Activated CD8-positive, alpha-beta memory T cell treated with anti-CD3 and anti-CD28 coated beads, Interleukin-2, amount 50 U/mL, for 1 hour (primary cell): ENCODE measurements around the gene RNPEPL1.

Experiments
- DNase-seq: peaks from one replicate; pipeline ENCODE4 v3.0.0-alpha.2; 2020; ENCODE audit errors: extremely low read depth

Gene RNPEPL1

DNA sequence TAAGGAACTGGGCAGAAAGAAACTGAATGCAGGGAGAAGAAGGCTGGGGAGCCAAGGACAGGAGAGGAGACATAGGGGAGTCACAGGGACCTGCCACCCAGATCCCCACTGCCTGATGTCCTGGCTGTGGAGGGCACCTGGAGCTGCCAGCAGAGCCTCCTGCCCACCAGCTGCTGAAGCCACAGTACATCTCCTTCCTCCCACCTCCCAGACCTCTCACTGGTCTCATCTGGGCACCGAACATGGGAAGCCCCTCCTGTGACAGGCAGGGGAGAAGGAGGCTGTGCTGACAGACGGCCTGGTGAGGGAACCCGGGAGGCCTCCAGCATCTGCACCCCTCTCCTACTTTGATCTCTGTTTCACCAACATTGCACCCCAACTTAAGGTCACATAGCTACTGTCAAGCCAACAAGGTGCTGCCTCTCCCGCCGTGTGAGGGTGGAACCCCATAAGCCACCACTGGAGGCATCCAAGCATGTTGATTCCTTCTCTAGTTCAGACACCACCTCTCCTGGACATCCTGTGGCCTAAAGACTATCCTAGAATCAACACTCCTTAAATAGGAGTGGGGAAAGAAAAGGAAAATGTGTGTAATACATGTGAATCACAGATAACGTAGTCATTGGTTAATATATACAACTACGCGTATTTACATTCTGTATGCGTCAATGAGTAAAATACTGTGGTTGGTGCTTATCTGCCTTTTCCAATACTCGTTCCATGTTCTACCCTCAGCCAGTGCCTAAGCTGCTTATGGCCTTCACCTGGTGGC, 3.5 kb upstream of the RNPEPL1 start:
- DNase-seq: no peak

- DNase-seq: peak; percentile 89
These were observed 2.7 kb upstream of the RNPEPL1 start for GRCh38 chr2:240565333-240566202.

DNA sequence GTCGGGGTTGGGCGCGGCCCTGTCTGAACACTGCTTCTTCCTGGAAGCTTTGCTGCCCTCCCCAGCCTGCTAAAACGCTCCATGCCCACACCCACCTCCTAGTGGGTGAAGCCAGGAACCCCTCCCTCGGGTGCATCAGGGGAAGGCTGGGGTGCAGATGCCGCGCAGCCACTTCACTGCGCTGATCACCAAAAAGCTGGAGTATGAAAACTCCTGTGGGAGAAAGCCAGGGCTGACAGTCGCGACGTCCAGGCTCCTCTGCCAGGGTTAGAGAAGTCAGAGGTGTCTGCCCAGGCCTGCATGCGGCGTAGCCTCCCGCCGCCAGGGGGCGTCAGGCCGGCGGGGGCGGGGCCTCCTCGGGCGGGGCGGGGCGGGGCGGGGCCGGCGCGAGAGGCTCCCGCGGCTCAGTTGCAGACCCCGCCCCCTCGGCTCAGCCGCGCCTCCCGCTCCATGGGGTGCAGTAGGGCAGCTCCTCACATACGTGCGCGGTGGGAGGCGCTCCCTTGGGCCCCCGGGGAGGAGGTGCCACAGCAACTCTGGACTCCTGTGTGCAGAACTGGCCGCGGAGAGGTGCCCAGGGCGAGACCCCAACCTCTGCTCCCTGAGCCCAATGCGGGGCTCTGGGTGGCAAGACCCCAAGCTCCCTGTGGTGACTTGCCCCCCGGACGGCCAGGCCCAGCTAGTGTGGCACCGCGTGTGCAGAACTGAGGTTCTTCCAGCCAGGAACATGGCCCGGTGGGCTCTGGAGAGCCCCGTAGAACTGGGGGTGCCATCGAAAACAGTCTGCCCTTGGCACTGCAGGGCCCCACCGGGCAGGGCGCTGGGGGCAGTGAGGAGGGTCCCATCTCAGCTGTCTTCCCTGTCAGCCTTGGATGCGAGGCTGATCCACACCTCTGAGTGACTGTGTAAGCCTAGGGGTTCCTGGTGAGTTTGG, 1.8 kb upstream of the RNPEPL1 start:
- peak; percentile 87 for DNase-seq

DNA sequence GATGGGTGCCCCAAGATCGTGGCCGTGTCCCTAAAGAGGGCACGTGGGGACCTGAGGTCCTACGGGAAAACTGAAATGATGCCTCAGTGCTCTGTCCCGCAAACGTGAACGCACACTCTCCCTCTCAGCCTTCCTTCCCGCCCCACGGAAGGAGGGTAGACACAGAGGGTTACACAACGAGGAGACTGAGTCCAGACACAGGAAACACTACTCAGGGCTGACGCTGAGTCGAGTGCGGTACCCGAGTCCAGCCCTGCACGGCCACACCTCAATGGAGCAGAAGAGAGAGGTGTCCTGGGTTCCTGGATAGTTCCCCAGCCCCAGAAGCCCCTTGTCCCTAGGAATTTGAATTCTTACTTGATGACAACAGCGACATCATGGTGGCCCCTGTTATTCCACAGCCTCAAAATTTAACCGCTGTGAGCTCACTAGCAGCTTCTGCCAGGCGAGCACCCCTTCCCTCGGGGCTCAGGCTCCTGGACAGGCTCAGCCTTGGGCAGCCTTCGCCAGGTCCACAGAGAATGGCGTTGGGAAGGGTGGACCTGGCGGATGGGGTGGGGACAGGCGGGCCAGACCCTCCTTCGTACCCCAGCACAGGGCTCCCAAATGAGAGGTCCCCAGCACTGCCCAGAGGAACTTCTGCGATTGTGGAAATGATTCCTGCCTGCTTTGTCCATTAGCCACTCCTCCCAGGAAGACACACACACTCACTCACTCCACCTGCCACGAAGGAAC, 980 bp upstream of the RNPEPL1 start:
- no peak for DNase-seq

DNA sequence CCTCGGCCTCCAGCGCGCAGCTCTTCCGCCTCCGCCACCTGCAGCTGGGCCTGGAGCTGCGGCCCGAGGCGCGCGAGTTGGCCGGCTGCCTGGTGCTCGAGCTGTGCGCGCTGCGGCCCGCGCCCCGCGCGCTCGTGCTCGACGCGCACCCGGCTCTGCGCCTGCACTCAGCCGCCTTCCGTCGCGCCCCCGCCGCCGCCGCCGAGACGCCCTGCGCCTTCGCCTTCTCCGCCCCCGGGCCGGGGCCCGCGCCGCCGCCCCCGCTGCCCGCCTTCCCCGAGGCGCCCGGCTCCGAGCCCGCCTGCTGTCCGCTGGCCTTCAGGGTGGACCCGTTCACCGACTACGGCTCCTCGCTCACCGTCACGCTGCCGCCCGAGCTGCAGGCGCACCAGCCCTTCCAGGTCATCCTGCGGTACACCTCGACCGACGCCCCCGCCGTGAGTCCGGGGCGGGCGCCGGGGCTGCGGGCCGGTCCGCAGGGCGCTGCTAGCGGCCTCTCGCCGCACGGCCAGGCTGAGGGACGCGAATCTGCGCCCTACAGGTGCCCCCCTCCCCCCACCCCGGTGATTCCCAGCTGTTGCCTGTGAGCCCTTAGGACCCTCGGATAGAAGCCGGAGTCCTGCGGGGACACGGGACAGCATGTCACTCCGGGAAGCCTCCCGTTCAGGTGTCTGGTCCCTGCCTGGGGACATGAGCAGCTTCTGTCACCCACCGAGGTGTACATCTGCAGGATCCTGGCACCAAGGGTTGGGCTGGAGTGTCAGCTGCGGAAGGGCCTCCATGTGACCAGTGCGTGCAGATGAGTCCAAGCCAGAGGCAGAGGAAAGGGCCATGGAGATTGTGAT, 616 bp downstream of the RNPEPL1 start:
- DNase-seq: no peak

DNA sequence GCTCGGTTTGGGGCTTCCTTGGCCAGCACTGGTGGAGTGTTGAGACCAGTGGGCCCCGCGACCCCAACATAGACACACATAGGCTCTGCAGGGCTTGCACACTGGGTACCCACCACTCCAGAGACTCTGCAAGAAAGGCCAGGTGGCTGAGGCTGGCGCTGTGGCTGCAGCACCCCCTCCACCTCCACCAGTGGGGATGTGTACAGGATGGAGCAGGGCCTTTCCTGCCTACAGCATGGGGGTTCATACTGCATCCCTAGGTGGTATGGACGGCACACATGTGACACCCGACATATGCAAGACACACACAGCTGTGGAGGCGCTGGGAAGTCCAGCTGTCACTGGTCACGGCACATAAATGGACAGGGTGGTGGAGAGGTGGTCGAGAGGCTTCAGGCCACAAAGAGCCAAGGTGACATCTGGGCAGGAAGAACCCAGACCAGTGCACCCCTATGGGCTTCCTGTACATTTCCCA, 1.3 kb downstream of the RNPEPL1 start:
- no peak for DNase-seq

DNA sequence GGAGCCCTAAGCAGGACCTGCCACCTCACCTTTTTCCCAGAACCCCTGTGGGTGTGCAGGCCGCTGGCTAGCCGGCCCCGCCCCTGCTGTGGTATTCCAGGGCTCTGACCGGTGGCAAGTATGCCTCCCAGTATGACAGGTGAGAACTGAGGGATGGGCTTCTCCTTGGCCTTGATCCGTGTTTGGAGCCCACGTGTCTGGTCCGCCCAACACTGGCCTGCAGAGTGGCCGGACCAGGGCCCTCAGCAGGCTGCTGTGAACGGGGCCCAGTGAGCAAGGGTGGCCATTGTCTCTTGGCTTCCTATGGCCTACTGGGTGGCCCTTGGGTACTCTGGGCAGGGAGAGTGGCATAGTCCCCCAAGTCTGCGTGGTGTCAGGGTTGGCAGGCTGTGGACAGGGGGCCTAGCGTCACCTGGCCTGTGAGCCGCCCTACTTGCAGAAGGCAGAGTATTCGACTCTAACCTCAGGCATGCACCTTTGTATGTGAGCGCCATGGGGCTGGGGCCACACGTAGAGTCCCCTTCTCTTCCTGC, 1.8 kb downstream of the RNPEPL1 start:
- no peak for DNase-seq

DNA sequence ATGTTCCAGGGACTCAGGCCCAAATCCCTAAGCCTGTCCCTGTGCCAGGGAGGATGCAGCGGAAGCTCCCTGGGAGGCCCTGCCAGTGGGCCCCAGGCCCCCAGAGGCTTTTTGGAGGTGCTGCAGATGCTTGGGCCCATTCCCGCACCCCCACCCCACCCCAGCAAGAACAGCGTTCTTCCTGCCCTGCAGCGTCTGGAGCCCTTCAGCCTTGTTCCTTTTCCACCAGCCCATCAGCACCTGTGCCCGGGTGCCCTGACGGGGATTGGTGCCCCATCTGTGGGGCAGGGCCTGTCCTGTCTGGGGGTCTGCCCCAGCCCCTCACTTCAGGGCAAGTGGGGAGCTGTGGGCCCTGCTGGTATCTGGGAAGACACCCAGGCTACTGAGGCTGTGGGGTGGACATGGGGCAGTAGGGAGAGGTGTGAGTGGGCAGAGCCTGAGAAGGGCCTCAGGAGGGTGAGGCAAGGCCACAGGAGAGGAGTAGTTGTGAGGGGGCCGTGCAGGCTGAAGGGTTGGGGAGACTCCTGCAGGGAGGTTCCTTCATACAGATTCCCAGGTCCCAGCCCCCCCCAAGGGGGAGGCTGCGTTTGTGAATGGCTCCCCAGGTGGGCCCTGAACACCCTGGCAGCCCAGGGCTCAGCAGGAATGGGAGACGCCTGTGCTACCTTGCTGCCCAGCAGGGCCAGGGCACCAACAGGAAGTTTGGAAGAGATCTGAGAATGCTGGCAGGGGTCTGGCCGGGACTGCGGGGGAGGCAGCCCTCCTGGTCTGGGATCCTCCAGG, 2.4 kb downstream of the RNPEPL1 start:
- DNase-seq: no peak

DNA sequence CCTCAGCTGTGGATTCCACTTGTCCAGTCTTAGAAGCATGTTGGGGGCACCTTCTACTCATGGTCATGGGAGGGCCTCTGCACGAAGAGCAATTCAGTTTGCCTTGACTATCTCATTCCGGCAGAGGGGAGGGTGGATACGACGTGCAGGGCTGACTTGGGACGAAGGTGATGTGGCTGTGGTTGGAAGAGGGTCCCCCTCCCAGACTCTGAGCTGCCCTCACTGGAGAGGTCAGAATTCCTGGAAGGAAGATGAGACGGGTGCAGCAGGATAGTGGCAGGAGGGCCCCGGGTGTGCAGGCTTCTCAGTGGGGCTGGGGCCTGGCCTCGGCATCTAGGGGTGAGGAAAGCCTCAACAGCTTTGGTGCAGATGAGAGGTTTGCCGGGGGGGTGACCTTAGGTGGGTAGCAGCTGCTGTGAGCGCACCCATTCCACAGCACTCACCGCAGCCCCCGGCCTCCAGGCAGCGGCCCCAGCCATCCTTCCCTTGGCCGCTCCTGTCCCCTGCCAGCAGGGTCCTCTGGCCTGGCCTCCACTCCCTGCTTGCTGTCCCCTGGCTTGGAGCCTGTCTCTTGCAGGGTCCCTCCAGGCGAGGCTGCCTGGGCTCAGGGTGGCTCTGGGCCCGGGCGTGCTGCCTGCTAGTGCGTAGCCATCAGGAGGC, 3.2 kb downstream of the RNPEPL1 start:
- no peak for DNase-seq

DNA sequence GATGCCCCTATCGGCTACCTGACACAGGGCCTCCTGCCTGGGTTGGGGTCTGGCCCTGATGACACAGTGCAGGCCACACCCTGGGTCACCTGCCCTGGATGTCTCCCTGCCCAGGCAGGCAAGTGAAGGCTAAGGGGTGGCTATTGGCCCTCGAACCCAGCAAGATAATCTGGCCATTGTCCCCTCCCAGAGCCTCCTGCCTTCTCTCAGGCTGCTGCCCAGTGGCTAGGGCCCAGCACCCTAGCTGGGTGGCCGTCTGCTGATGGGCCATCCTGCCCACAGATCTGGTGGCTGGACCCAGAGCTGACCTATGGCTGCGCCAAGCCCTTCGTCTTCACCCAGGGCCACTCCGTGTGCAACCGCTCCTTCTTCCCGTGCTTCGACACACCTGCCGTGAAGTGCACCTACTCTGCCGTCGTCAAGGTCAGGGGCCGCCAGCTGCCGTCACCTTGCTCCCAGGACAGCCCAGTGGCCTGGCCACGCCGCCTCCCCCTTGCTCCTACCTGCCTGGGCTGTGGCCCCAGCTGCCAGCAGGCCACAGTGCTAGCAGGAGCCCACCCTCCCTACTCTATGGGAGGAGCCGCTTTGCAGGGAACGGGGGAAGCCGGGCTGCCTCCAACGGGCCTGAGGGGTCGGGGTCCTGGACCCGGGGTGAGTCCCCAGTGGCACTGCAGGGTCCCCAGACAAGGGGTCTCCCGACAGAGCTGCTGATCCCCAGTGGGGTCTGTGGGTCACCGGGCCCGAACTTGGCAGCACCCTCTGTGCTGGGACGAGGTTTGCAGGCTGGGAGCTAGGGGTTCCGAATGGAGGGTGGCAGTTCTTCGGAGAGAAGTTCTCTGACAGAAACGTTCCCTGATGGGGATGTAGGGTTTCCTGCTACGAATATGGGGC, 4.1 kb downstream of the RNPEPL1 start:
- DNase-seq: no peak

DNA sequence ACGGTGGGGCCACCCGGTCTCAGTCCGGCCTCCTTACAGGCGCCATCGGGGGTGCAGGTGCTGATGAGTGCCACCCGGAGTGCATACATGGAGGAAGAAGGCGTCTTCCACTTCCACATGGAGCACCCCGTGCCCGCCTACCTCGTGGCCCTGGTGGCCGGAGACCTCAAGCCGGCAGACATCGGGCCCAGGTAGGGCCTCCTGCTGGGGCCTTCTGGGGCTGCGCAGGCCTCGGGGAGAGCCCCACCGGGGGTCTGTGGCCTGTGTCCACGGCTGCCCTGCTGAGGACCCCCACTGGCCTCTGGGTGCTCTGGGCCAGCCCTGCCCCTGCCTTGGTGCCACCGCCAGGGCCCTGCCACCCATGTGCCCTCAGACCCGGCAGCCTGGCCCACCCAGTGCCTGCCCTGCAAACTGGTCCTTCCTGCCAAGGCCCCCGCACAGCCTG, 4.8 kb downstream of the RNPEPL1 start:
- DNase-seq: no peak

DNA sequence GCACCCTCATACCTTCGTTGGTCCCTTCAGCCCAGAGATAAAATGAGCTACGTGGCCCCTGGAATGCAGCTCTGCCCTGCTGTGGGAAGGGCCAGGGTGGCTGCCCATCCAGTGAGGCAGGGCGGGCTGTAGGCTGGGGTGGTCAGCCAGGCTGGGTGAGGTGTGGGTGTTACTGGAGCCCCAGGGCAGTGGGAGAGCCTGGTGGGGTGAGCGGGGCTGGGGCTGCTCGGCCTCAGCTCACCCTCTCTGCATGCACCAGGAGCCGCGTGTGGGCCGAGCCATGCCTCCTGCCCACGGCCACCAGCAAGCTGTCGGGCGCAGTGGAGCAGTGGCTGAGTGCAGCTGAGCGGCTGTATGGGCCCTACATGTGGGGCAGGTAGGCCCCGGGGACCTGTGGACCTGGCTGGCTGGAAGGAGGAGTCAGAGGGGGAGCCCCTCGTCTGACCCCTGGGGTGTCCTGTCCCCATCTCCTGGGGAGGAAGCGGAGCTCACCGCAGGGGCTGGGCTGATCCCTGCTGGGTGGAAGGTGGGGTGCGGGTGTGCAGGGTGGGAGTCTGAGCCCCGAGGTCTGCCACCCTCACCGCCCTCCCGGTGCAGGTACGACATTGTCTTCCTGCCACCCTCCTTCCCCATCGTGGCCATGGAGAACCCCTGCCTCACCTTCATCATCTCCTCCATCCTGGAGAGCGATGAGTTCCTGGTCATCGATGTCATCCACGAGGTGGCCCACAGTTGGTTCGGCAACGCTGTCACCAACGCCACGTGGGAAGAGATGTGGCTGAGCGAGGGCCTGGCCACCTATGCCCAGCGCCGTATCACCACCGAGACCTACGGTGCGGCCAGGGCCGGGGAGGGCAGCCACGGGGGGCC, 5.5 kb downstream of the RNPEPL1 start:
- no peak for DNase-seq

GRCh38 chr2:240574386-240575100, 6.3 kb downstream of the RNPEPL1 start:
- no peak for DNase-seq

- no peak for DNase-seq
These were observed 7.0 kb downstream of the RNPEPL1 start for GRCh38 chr2:240575101-240575965.

- no peak for DNase-seq
These were observed 7.8 kb downstream of the RNPEPL1 start for GRCh38 chr2:240576036-240576435.
